Measurements from ENCODE around the gene IGFBP3.

IGFBP3 gene

GRCh38 chr7:45930967-45931366 lies 9.9 kb upstream of the IGFBP3 start:
- Histone ChIP-seq H4K8ac (ENCODE audit: low read depth, low read length) (no peak overlapping the region), H3K36me3 (ENCODE audit: control insufficient read depth, insufficient read depth, low read length) (no peaks in the 10 kb centered on the region), H3K56ac (ENCODE audit: low read length) (no peak overlapping the region), H3K9ac (ENCODE audit: low read length) (no peak overlapping the region), H3K27me3 (ENCODE audit: insufficient read depth, low read length, poor library complexity) (no peaks in the 10 kb centered on the region), H4K5ac (ENCODE audit: low read length) (no peak overlapping the region), H3K4ac (ENCODE audit: low read depth, low read length) (no peak overlapping the region), H3K79me1 (ENCODE audit: low read length) (no peaks in the 10 kb centered on the region), H3K23ac (ENCODE audit: low read length) (no peak overlapping the region), H3K4me1 (ENCODE audit: control insufficient read depth, low read depth, low read length) (no peaks in the 10 kb centered on the region), H3K27ac (ENCODE audit: low read depth, low read length) (no peak overlapping the region), H3K4me3 (ENCODE audit: low read length) (no peak overlapping the region), H3K79me2 (ENCODE audit: control insufficient read depth, insufficient read depth, low read length) (no peaks in the 10 kb centered on the region), H3K4me2 (ENCODE audit: low read length) (no peak overlapping the region), H2BK15ac (replicated peaks; ENCODE audit: low read depth) (no peak overlapping the region), H2BK5ac (ENCODE audit: low read length) (no peak overlapping the region), H3K18ac (ENCODE audit: low read length) (no peak overlapping the region), H2AK5ac (ENCODE audit: low read length) (no peak overlapping the region), H2BK120ac (ENCODE audit: low read depth, low read length) (no peak overlapping the region)
- DNase-seq, result no peak

- H3K56ac ChIP-seq (ENCODE audit: low read length), result no peak overlapping the region
- H3K4me1 ChIP-seq (ENCODE audit: control insufficient read depth, low read depth, low read length), result peaks cover 2% of the 10 kb centered on the region
- no peak overlapping the region for H4K8ac ChIP-seq (ENCODE audit: low read depth, low read length)
- WGBS (ENCODE audit: extremely low coverage, insufficient coverage, low lambda C conversion rate), result no CpG with 5 or more reads among the region's 3 CpGs
- H2BK5ac ChIP-seq (ENCODE audit: low read length), result no peak overlapping the region
- no peak overlapping the region for H3K27ac ChIP-seq (ENCODE audit: low read depth, low read length)
- no peak overlapping the region for H3K9ac ChIP-seq (ENCODE audit: low read length)
- H2BK120ac ChIP-seq (ENCODE audit: low read depth, low read length), result no peak overlapping the region
- no peaks in the 10 kb centered on the region for H3K79me2 ChIP-seq (ENCODE audit: control insufficient read depth, insufficient read depth, low read length)
- no peak overlapping the region for H3K4me2 ChIP-seq (ENCODE audit: low read length)
- H3K4ac ChIP-seq (ENCODE audit: low read depth, low read length), result no peak overlapping the region
- H3K23ac ChIP-seq (ENCODE audit: low read length), result no peak overlapping the region
- no peak overlapping the region for H3K18ac ChIP-seq (ENCODE audit: low read length)
- H3K79me1 ChIP-seq (ENCODE audit: low read length), result no peaks in the 10 kb centered on the region
- no peaks in the 10 kb centered on the region for H3K36me3 ChIP-seq (ENCODE audit: control insufficient read depth, insufficient read depth, low read length)
- no peak overlapping the region for H4K5ac ChIP-seq (ENCODE audit: low read length)
- H3K27me3 ChIP-seq (ENCODE audit: insufficient read depth, low read length, poor library complexity), result no peaks in the 10 kb centered on the region
- no peak overlapping the region for H2AK5ac ChIP-seq (ENCODE audit: low read length)
- no peak for DNase-seq
- no peak overlapping the region for H2BK15ac ChIP-seq (replicated peaks; ENCODE audit: low read depth)
- H3K4me3 ChIP-seq (ENCODE audit: low read length), result no peak overlapping the region
Observed at GRCh38 chr7:45927721-45928120, 6.6 kb upstream of the IGFBP3 start.

- H2BK5ac ChIP-seq (ENCODE audit: low read length), result no peak overlapping the region
Observed at GRCh38 chr7:45924283-45924682, 3.2 kb upstream of the IGFBP3 start.

GRCh38 chr7:45923818-45924217 lies 2.7 kb upstream of the IGFBP3 start:
- no peak overlapping the region for H4K8ac ChIP-seq (ENCODE audit: low read depth, low read length)
- no peak overlapping the region for H3K9ac ChIP-seq (ENCODE audit: low read length)
- no peak for DNase-seq
- H3K79me2 ChIP-seq (ENCODE audit: control insufficient read depth, insufficient read depth, low read length), result no peaks in the 10 kb centered on the region
- H2BK120ac ChIP-seq (ENCODE audit: low read depth, low read length), result no peak overlapping the region
- H3K36me3 ChIP-seq (ENCODE audit: control insufficient read depth, insufficient read depth, low read length), result no peaks in the 10 kb centered on the region
- no peaks in the 10 kb centered on the region for H3K79me1 ChIP-seq (ENCODE audit: low read length)
- H3K18ac ChIP-seq (ENCODE audit: low read length), result no peak overlapping the region
- H2AK5ac ChIP-seq (ENCODE audit: low read length), result no peak overlapping the region
- H3K4me3 ChIP-seq (ENCODE audit: low read length), result no peak overlapping the region
- no peak overlapping the region for H3K27ac ChIP-seq (ENCODE audit: low read depth, low read length)
- no peak overlapping the region for H3K56ac ChIP-seq (ENCODE audit: low read length)
- no peak overlapping the region for H2BK15ac ChIP-seq (replicated peaks; ENCODE audit: low read depth)
- H3K27me3 ChIP-seq (ENCODE audit: insufficient read depth, low read length, poor library complexity), result peaks cover 17% of the 10 kb centered on the region
- peaks cover 2% of the 10 kb centered on the region for H3K4me1 ChIP-seq (ENCODE audit: control insufficient read depth, low read depth, low read length)
- H3K4me2 ChIP-seq (ENCODE audit: low read length), result no peak overlapping the region
- H3K4ac ChIP-seq (ENCODE audit: low read depth, low read length), result no peak overlapping the region
- no CpG with 5 or more reads among the region's 6 CpGs for WGBS (ENCODE audit: extremely low coverage, insufficient coverage, low lambda C conversion rate)
- no peak overlapping the region for H4K5ac ChIP-seq (ENCODE audit: low read length)
- no peak overlapping the region for H3K23ac ChIP-seq (ENCODE audit: low read length)
- H2BK5ac ChIP-seq (ENCODE audit: low read length), result no peak overlapping the region

More at GRCh38 chr7:45924283-45924682, 3.2 kb upstream of the IGFBP3 start:
- H3K27ac ChIP-seq (ENCODE audit: low read depth, low read length), result no peak overlapping the region
- H2AK5ac ChIP-seq (ENCODE audit: low read length), result no peak overlapping the region
- H4K8ac ChIP-seq (ENCODE audit: low read depth, low read length), result no peak overlapping the region
- WGBS (ENCODE audit: extremely low coverage, insufficient coverage, low lambda C conversion rate), result no CpG with 5 or more reads among the region's 5 CpGs
- peaks cover 2% of the 10 kb centered on the region for H3K4me1 ChIP-seq (ENCODE audit: control insufficient read depth, low read depth, low read length)
- H2BK15ac ChIP-seq (replicated peaks; ENCODE audit: low read depth), result no peak overlapping the region
- no peak for DNase-seq
- no peak overlapping the region for H3K4ac ChIP-seq (ENCODE audit: low read depth, low read length)
- H3K79me1 ChIP-seq (ENCODE audit: low read length), result no peaks in the 10 kb centered on the region
- no peak overlapping the region for H3K4me2 ChIP-seq (ENCODE audit: low read length)
- H2BK120ac ChIP-seq (ENCODE audit: low read depth, low read length), result no peak overlapping the region
- no peak overlapping the region for H3K18ac ChIP-seq (ENCODE audit: low read length)
- no peak overlapping the region for H3K23ac ChIP-seq (ENCODE audit: low read length)
- H3K9ac ChIP-seq (ENCODE audit: low read length), result no peak overlapping the region
- peaks cover 16% of the 10 kb centered on the region for H3K27me3 ChIP-seq (ENCODE audit: insufficient read depth, low read length, poor library complexity)
- H4K5ac ChIP-seq (ENCODE audit: low read length), result no peak overlapping the region
- no peaks in the 10 kb centered on the region for H3K36me3 ChIP-seq (ENCODE audit: control insufficient read depth, insufficient read depth, low read length)
- H3K4me3 ChIP-seq (ENCODE audit: low read length), result no peak overlapping the region
- H3K79me2 ChIP-seq (ENCODE audit: control insufficient read depth, insufficient read depth, low read length), result no peaks in the 10 kb centered on the region
- H3K56ac ChIP-seq (ENCODE audit: low read length), result no peak overlapping the region

- Histone ChIP-seq H3K27ac (ENCODE audit: low read depth, low read length) (no peak overlapping the region), H3K79me1 (ENCODE audit: low read length) (no peaks in the 10 kb centered on the region), H3K4me1 (ENCODE audit: control insufficient read depth, low read depth, low read length) (peaks cover 2% of the 10 kb centered on the region), H3K56ac (ENCODE audit: low read length) (no peak overlapping the region), H3K23ac (ENCODE audit: low read length) (no peak overlapping the region), H3K27me3 (ENCODE audit: insufficient read depth, low read length, poor library complexity) (peaks cover 17% of the 10 kb centered on the region), H2BK5ac (ENCODE audit: low read length) (no peak overlapping the region), H3K9ac (ENCODE audit: low read length) (no peak overlapping the region), H3K4me3 (ENCODE audit: low read length) (no peak overlapping the region), H4K8ac (ENCODE audit: low read depth, low read length) (no peak overlapping the region), H4K5ac (ENCODE audit: low read length) (no peak overlapping the region), H3K36me3 (ENCODE audit: control insufficient read depth, insufficient read depth, low read length) (no peaks in the 10 kb centered on the region), H2BK120ac (ENCODE audit: low read depth, low read length) (no peak overlapping the region), H3K4ac (ENCODE audit: low read depth, low read length) (no peak overlapping the region), H2BK15ac (replicated peaks; ENCODE audit: low read depth) (no peak overlapping the region), H2AK5ac (ENCODE audit: low read length) (no peak overlapping the region), H3K4me2 (ENCODE audit: low read length) (no peak overlapping the region), H3K79me2 (ENCODE audit: control insufficient read depth, insufficient read depth, low read length) (no peaks in the 10 kb centered on the region), H3K18ac (ENCODE audit: low read length) (no peak overlapping the region)
- WGBS (ENCODE audit: extremely low coverage, insufficient coverage, low lambda C conversion rate), result no CpG with 5 or more reads among the region's 9 CpGs
- peak; percentile 68 for DNase-seq
Observed at GRCh38 chr7:45923290-45923689, 2.2 kb upstream of the IGFBP3 start.

GRCh38 chr7:45922810-45923209 lies 1.7 kb upstream of the IGFBP3 start:
- Histone ChIP-seq H2BK120ac (ENCODE audit: low read depth, low read length) (no peak overlapping the region), H3K4ac (ENCODE audit: low read depth, low read length) (no peak overlapping the region), H4K5ac (ENCODE audit: low read length) (no peak overlapping the region), H3K79me2 (ENCODE audit: control insufficient read depth, insufficient read depth, low read length) (no peaks in the 10 kb centered on the region), H4K8ac (ENCODE audit: low read depth, low read length) (no peak overlapping the region), H3K4me3 (ENCODE audit: low read length) (no peak overlapping the region), H3K56ac (ENCODE audit: low read length) (no peak overlapping the region), H3K4me2 (ENCODE audit: low read length) (peak overlapping the region; percentile 12), H2AK5ac (ENCODE audit: low read length) (no peak overlapping the region), H3K9ac (ENCODE audit: low read length) (peak overlapping the region; percentile 6), H2BK5ac (ENCODE audit: low read length) (no peak overlapping the region), H3K27ac (ENCODE audit: low read depth, low read length) (no peak overlapping the region), H2BK15ac (replicated peaks; ENCODE audit: low read depth) (no peak overlapping the region), H3K23ac (ENCODE audit: low read length) (no peak overlapping the region), H3K27me3 (ENCODE audit: insufficient read depth, low read length, poor library complexity) (peaks cover 17% of the 10 kb centered on the region), H3K4me1 (ENCODE audit: control insufficient read depth, low read depth, low read length) (peaks cover 2% of the 10 kb centered on the region), H3K79me1 (ENCODE audit: low read length) (no peaks in the 10 kb centered on the region), H3K18ac (ENCODE audit: low read length) (no peak overlapping the region), H3K36me3 (ENCODE audit: control insufficient read depth, insufficient read depth, low read length) (no peaks in the 10 kb centered on the region)
- DNase-seq, result peak; percentile 31
- no CpG with 5 or more reads among the region's 11 CpGs for WGBS (ENCODE audit: extremely low coverage, insufficient coverage, low lambda C conversion rate)

Data from mesendoderm (in vitro differentiated cells).